GM12892 (cell line): ENCODE data around the gene C17orf75.
"Not testable (repeated sequence)": the region's sequence is repeated elsewhere in the genome, so short reads cannot be mapped to it uniquely, and the experiment has no call there.

Experiments used
- POLR2A ChIP-seq: IDR thresholded peaks from 2 replicates; pipeline ENCODE4 v1.6.1; 2011; ENCODE audit warnings: low read depth, low read length, control low read depth
- POLR2AphosphoS5 ChIP-seq: IDR thresholded peaks from 2 replicates; pipeline ENCODE4 v1.6.1; 2011; ENCODE audit warnings: low read depth, low read length, control low read depth

DNA sequence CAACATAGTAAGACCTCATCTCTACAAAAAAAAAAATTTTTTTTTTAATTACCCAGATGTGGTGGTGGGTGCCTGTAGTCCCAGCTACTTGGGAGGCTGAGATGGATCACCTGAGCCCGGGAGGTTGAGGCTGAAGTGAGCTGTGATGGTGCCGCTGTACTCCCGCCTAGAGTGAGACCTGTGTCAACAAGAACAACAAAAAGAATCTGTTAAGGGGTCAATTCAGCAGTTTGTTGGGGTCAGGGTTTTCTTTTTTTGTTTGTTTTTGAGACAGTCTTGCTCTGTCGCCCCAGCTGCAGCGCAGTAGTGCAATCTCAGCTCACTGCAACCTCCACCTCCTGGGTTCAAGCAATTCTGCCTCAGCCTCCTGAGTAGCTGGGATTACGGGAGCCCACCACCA, 21.9 kb downstream of the C17orf75 start:
- not testable (repeated sequence) for TF ChIP-seq POLR2AphosphoS5, POLR2A
